GM23338 (cell line): ENCODE results near the gene NEURL1B. TPM values are rescaled to one million over a fixed set of nuclear protein-coding genes. Genes with fewer than 3 reads are reported as not detected.

Experiments
- ATAC-seq: fragments of 200-7000 bp; cut with Tn5 transposase; 3 replicates; pipeline ENCODE4 v1.9.1; 2020
- DNase-seq: peaks from one replicate; pipeline ENCODE4 v3.0.0-alpha.2; 2015; ENCODE audit warnings: low spot score
- H2AFZ ChIP-seq: fragments of 200-600 bp; sonication (generic); 2 replicates; pipeline ENCODE4 v1.8.0; 2016; ENCODE audit warnings: antibody characterized with exemption, mild to moderate bottlenecking, moderate library complexity
- H3F3A ChIP-seq: fragments of 200-600 bp; sonication (generic); replicated peaks from 2 replicates; pipeline ENCODE4 v1.8.0; 2017; ENCODE audit warnings: antibody characterized with exemption, mixed run types, low read depth
- H3K27ac ChIP-seq: fragments of 200-600 bp; sonication (generic); 2 replicates; pipeline ENCODE4 v1.6.1; 2016; ENCODE audit warnings: low read depth
- H3K27me3 ChIP-seq: fragments of 200-600 bp; sonication (generic); 2 replicates; pipeline ENCODE4 v1.8.0; 2016; ENCODE audit warnings: mild to moderate bottlenecking, mixed run types, moderate library complexity; ENCODE audit not compliant: insufficient read depth
- H3K36me3 ChIP-seq: fragments of 200-600 bp; sonication (generic); 2 replicates; pipeline ENCODE4 v1.8.0; 2016; ENCODE audit warnings: mild to moderate bottlenecking; ENCODE audit not compliant: insufficient read depth
- H3K4me1 ChIP-seq: fragments of 200-600 bp; sonication (generic); 2 replicates; pipeline ENCODE4 v1.8.0; 2016; ENCODE audit warnings: mild to moderate bottlenecking, moderate library complexity; ENCODE audit not compliant: insufficient read depth
- H3K4me2 ChIP-seq: fragments of 200-600 bp; sonication (generic); 2 replicates; pipeline ENCODE4 v1.7.1; 2017; ENCODE audit warnings: mixed run types
- H3K4me3 ChIP-seq: fragments of 200-600 bp; sonication (generic); 2 replicates; pipeline ENCODE4 v1.6.1; 2016; ENCODE audit warnings: mixed run types
- H3K79me2 ChIP-seq: fragments of 200-600 bp; sonication (generic); replicated peaks from 2 replicates; pipeline ENCODE4 v1.8.0; 2017; ENCODE audit warnings: mild to moderate bottlenecking; ENCODE audit not compliant: insufficient read depth
- H3K9me2 ChIP-seq: fragments of 200-600 bp; sonication (generic); 2 replicates; pipeline ENCODE4 v1.8.0; 2017; ENCODE audit not compliant: insufficient read depth
- H4K20me1 ChIP-seq: fragments of 200-600 bp; sonication (generic); replicated peaks from 2 replicates; pipeline ENCODE4 v1.8.0; 2017; ENCODE audit warnings: mild to moderate bottlenecking; ENCODE audit not compliant: insufficient read depth
- H3K27ac Mint-ChIP-seq: 2 replicates; pipeline ENCODE4 v1.8.0; 2020; ENCODE audit warnings: inconsistent platforms, mild to moderate bottlenecking, moderate library complexity, mixed read lengths
- H3K27me3 Mint-ChIP-seq: 3 replicates; pipeline ENCODE4 v1.8.0; 2022; ENCODE audit warnings: low read depth, mild to moderate bottlenecking, moderate library complexity, mixed read lengths, inconsistent platforms; ENCODE audit not compliant: insufficient read depth, poor library complexity
- H3K36me3 Mint-ChIP-seq: 3 replicates; pipeline ENCODE4 v1.8.0; 2021; ENCODE audit warnings: low read depth, mild to moderate bottlenecking, inconsistent platforms, moderate library complexity, mixed read lengths
- H3K4me1 Mint-ChIP-seq: 3 replicates; pipeline ENCODE4 v1.8.0; 2020; ENCODE audit warnings: mild to moderate bottlenecking, inconsistent platforms, mixed read lengths
- H3K4me3 Mint-ChIP-seq: 3 replicates; pipeline ENCODE4 v1.8.0; 2021; ENCODE audit warnings: moderate library complexity, mild to moderate bottlenecking, inconsistent platforms, mixed read lengths
- H3K9me3 Mint-ChIP-seq: 3 replicates; pipeline ENCODE4 v1.8.0; 2020; ENCODE audit warnings: moderate library complexity, mild to moderate bottlenecking, inconsistent platforms, mixed read lengths
- CREB1 ChIP-seq: fragments of 250-450 bp; sonication (Bioruptor Pico); IDR thresholded peaks from 2 replicates; pipeline ENCODE4 v1.5.0; 2020; ENCODE audit warnings: low read depth, mild to moderate bottlenecking, moderate library complexity
- CTCF ChIP-seq, 2 experiments: fragments of 200-600 bp in 1 of 2; sonication (generic) in 1 of 2; conservative IDR thresholded peaks; 2 replicates each; pipeline versions ENCODE4 v1.5.1 to v1.6.1; 2016 to 2017; ENCODE audit warnings: antibody characterized with exemption in 2 of 2, low read depth in 2 of 2, mild to moderate bottlenecking in 2 of 2, moderate library complexity in 1 of 2
- EZH2 ChIP-seq: fragments of 200-600 bp; sonication (generic); IDR thresholded peaks from one replicate; pipeline ENCODE4 v1.8.0; 2017; ENCODE audit warnings: antibody characterized with exemption, mild to moderate bottlenecking, low read depth; ENCODE audit not compliant: unreplicated experiment
- EZH2phosphoT487 ChIP-seq: fragments of 200-600 bp; sonication (generic); IDR thresholded peaks from one replicate; pipeline ENCODE4 v1.8.1; 2018; ENCODE audit warnings: antibody characterized with exemption; ENCODE audit not compliant: unreplicated experiment
- JUNB ChIP-seq: IDR thresholded peaks from one replicate; pipeline ENCODE4 v1.6.1; 2016; ENCODE audit warnings: antibody characterized with exemption; ENCODE audit not compliant: unreplicated experiment
- NANOG ChIP-seq: IDR thresholded peaks from 2 replicates; pipeline ENCODE4 v1.6.1; 2016; ENCODE audit warnings: antibody characterized with exemption, borderline replicate concordance
- POLR2AphosphoS5 ChIP-seq: IDR thresholded peaks from 2 replicates; pipeline ENCODE4 v1.6.1; 2016; ENCODE audit warnings: antibody characterized with exemption, low read depth
- REST ChIP-seq: IDR thresholded peaks from one replicate; pipeline ENCODE4 v1.6.1; 2018; ENCODE audit warnings: antibody characterized with exemption; ENCODE audit not compliant: unreplicated experiment
- STAT1 ChIP-seq: IDR thresholded peaks from one replicate; pipeline ENCODE4 v1.6.1; 2016; ENCODE audit warnings: antibody characterized with exemption; ENCODE audit not compliant: unreplicated experiment
- ZNF331 ChIP-seq: fragments of 250-450 bp; sonication (Bioruptor Pico); IDR thresholded peaks from 2 replicates; pipeline ENCODE4 v1.5.0; 2020; ENCODE audit warnings: low read depth, mild to moderate bottlenecking, moderate library complexity
- ZNF462 ChIP-seq: fragments of 250-450 bp; sonication (Bioruptor Pico); IDR thresholded peaks from 2 replicates; pipeline ENCODE4 v1.5.0; 2020; ENCODE audit warnings: mild to moderate bottlenecking, moderate library complexity
- polyA plus RNA-seq: library from polyadenylated mRNA; unstranded; fragments of >200 nt; fragmentation: Nextera tagmentation; extraction: Ambion mirVana; gene quantifications from 2 replicates; pipeline ENCODE4 v1.2.1, GENCODE V29; 2016
- total RNA-seq: library from RNA; depleted of rRNA; stranded (reverse); fragments of >200 nt; shearing (Covaris generic); gene quantifications from 2 replicates; pipeline ENCODE4 v1.2.3, GENCODE V29; 2014

Gene NEURL1B
- total and polyA plus RNA-seq, 2 experiments from 2014 or later, result 1.9 to 13.3 TPM

- TF ChIP-seq CTCF (conservative IDR thresholded peaks at IDR 0.05; ENCODE audit: low read depth in 2 of 2), result no peak
- TF ChIP-seq STAT1, result no peak
- no peak for TF ChIP-seq REST
- TF ChIP-seq JUNB, result no peak
- TF ChIP-seq EZH2phosphoT487, result no peak
- no peak for TF ChIP-seq EZH2
Measured at GRCh38 chr5:172722327-172722815, 81.3 kb downstream of the NEURL1B start (continued).

GRCh38 chr5:172723508-172723907 is 82.4 kb downstream of the NEURL1B start:
- Histone ChIP-seq H3K27ac (no peak overlapping the region), H2AFZ (no peak overlapping the region), H3K4me2 (no peak overlapping the region), H3K27me3 (no peaks in the 10 kb centered on the region), H3K4me1 (no peaks in the 10 kb centered on the region), H3F3A (no peaks in the 10 kb centered on the region), H4K20me1 (no peaks in the 10 kb centered on the region; the same call in 1 of the 2 replicates), H3K79me2 (no peaks in the 10 kb centered on the region), H3K36me3 (no peaks in the 10 kb centered on the region), H3K4me3 (no peak overlapping the region), H3K9me2 (0 out of 2 replicates have a peak, but pooled peaks cover 6% of the 10 kb centered on the region)
- Mint-ChIP-seq H3K27ac (no peak overlapping the region), H3K9me3 (no peaks in the 10 kb centered on the region; the same call in 2 of the 3 replicates), H3K4me3 (no peak overlapping the region), H3K36me3 (no peaks in the 10 kb centered on the region), H3K27me3 (peaks cover 3% of the 10 kb centered on the region), H3K4me1 (no peaks in the 10 kb centered on the region)
- ATAC-seq, result no peak
- DNase-seq, result no peak
- no peak for TF ChIP-seq CREB1 (CRISPR knock-in tag)
- TF ChIP-seq ZNF462, result no peak
- TF ChIP-seq JUNB, result no peak
- no peak for TF ChIP-seq POLR2AphosphoS5
- no peak for TF ChIP-seq ZNF331 (CRISPR knock-in tag)
- TF ChIP-seq EZH2phosphoT487, result no peak
- TF ChIP-seq NANOG, result no peak
